ENCODE results near the gene GRP. TPM values are rescaled to one million over a fixed set of nuclear protein-coding genes. Genes with fewer than 3 reads are reported as not detected.

Gene GRP
- total and polyA plus RNA-seq, 2 donors (not counting 3 experiments of a cell fraction or from before 2014, with no cell fraction given): not detected

GRCh38 chr18:59267503-59268126 is 47.7 kb downstream of the GRP start:
- no peaks in the 10 kb centered on the region for H3K9me3 ChIP-seq (replicated peaks; ENCODE audit: control insufficient read depth, insufficient read depth, low read length)
- DNase-seq (ENCODE audit: low read depth, low spot score) (no peak), FAIRE-seq (no peak)
- H3K4me1 ChIP-seq (ENCODE audit: control insufficient read depth, extremely low read depth, insufficient read depth, low read length): no peaks in the 10 kb centered on the region
- no peak overlapping the region for H3K27ac ChIP-seq (ENCODE audit: insufficient read depth, low read depth, low read length)
- H3K9me1 ChIP-seq (replicated peaks; ENCODE audit: control insufficient read depth, extremely low read depth, insufficient read depth, low read length): no peaks in the 10 kb centered on the region
- intact Hi-C loops (cut with micrococcal nuclease) (no loop called here), dilution Hi-C loops (cut with MboI; ENCODE audit: extremely low pct_ligation_motif_present, low sequenced_read_pairs) (no loop called here)
- no peaks in the 10 kb centered on the region for H3K79me2 ChIP-seq (ENCODE audit: control insufficient read depth, insufficient read depth, low read length)
- ChIA-PET POLR2A (no interaction called here), CTCF (interaction anchor here (1.3 to 3.5 kb wide), 2 partner anchors 18 to 135 kb away, joined by 4 to 22 read pairs; no protein-coding TSS in a partner anchor)
- no peak for TF ChIP-seq MAX (IDR thresholded peaks at IDR 0.05; ENCODE audit: insufficient read depth, insufficient read length)
- TF ChIP-seq EZH2 (IDR thresholded peaks at IDR 0.05; ENCODE audit: borderline replicate concordance, low read depth, low read length, severe bottlenecking): peak; percentile 17
- no peak for TF ChIP-seq MYC (IDR thresholded peaks at IDR 0.05; ENCODE audit: low read depth, low read length)
- H3K27me3 ChIP-seq (ENCODE audit: control insufficient read depth in 2 of 2, insufficient read depth in 2 of 2, low read length in 2 of 2): peaks cover 90 to 95% of the 10 kb centered on the region in 2 experiments
- H3K9ac ChIP-seq (replicated peaks; ENCODE audit: extremely low read depth, insufficient read depth, low read length): no peak overlapping the region
- H3K36me3 ChIP-seq (ENCODE audit: control insufficient read depth in 2 of 2, extremely low read depth in 1 of 2, insufficient read depth in 2 of 2, low read length in 2 of 2): no peaks in the 10 kb centered on the region
- H3K4me3 ChIP-seq (replicated peaks in 1 of 3; ENCODE audit: insufficient read depth in 1 of 3, low read depth in 1 of 3, low read length in 3 of 3): no peak overlapping the region
- no TSS peak for BruUV-seq (replicated peaks)
- H4K20me1 ChIP-seq (replicated peaks; ENCODE audit: control insufficient read depth, extremely low read depth, insufficient read depth, low read length): no peaks in the 10 kb centered on the region
- no peak overlapping the region for H3K4me2 ChIP-seq (ENCODE audit: insufficient read depth, low read length)
- no peak overlapping the region for H2AFZ ChIP-seq (ENCODE audit: low read depth, low read length)

- H3K4me2 ChIP-seq (ENCODE audit: insufficient read depth, low read length): no peak overlapping the region
- H2AFZ ChIP-seq (ENCODE audit: low read depth, low read length): no peak overlapping the region
- BruUV-seq (replicated peaks): no TSS peak
- DNase-seq (ENCODE audit: low read depth, low spot score) (no peak), FAIRE-seq (no peak)
- no peaks in the 10 kb centered on the region for H3K9me3 ChIP-seq (replicated peaks; ENCODE audit: control insufficient read depth, insufficient read depth, low read length)
- ChIA-PET POLR2A (no interaction called here), CTCF (interaction anchor here (1.3 to 3.5 kb wide), 2 partner anchors 19 to 134 kb away, joined by 4 to 22 read pairs; no protein-coding TSS in a partner anchor)
- dilution Hi-C loops (cut with MboI; ENCODE audit: extremely low pct_ligation_motif_present, low sequenced_read_pairs): no loop called here
- H3K36me3 ChIP-seq (ENCODE audit: control insufficient read depth in 2 of 2, extremely low read depth in 1 of 2, insufficient read depth in 2 of 2, low read length in 2 of 2): no peaks in the 10 kb centered on the region
- H3K4me1 ChIP-seq (ENCODE audit: control insufficient read depth, extremely low read depth, insufficient read depth, low read length): no peaks in the 10 kb centered on the region
- H3K79me2 ChIP-seq (ENCODE audit: control insufficient read depth, insufficient read depth, low read length): no peaks in the 10 kb centered on the region
- H4K20me1 ChIP-seq (replicated peaks; ENCODE audit: control insufficient read depth, extremely low read depth, insufficient read depth, low read length): no peaks in the 10 kb centered on the region
- no peak for TF ChIP-seq CTCF (IDR thresholded peaks at IDR 0.05; ENCODE audit: extremely low read depth in 1 of 2, insufficient read depth in 1 of 2, low read depth in 1 of 2, low read length in 2 of 2)
- TF ChIP-seq FOS (IDR thresholded peaks at IDR 0.05; ENCODE audit: borderline replicate concordance, insufficient read depth, low read length): no peak
- TF ChIP-seq POLR2AphosphoS5 (IDR thresholded peaks at IDR 0.05; ENCODE audit: insufficient read depth, low read depth, low read length): no peak
- TF ChIP-seq JUN (IDR thresholded peaks at IDR 0.05; ENCODE audit: borderline replicate concordance, insufficient read depth, insufficient read length, low read depth): no peak
- no peak for TF ChIP-seq POLR2A (IDR thresholded peaks at IDR 0.05; ENCODE audit: low read depth, low read length)
- TF ChIP-seq MAX (IDR thresholded peaks at IDR 0.05; ENCODE audit: insufficient read depth, insufficient read length): no peak
- TF ChIP-seq MYC (IDR thresholded peaks at IDR 0.05; ENCODE audit: low read depth, low read length): no peak
- H3K4me3 ChIP-seq (replicated peaks in 1 of 3; ENCODE audit: insufficient read depth in 1 of 3, low read depth in 1 of 3, low read length in 3 of 3): no peak overlapping the region
- H3K27ac ChIP-seq (ENCODE audit: insufficient read depth, low read depth, low read length): no peak overlapping the region
- H3K27me3 ChIP-seq (ENCODE audit: control insufficient read depth in 2 of 2, insufficient read depth in 2 of 2, low read length in 2 of 2): peaks cover 94 to 98% of the 10 kb centered on the region in 2 experiments
- intact Hi-C loops (cut with micrococcal nuclease): no loop called here
- no peaks in the 10 kb centered on the region for H3K9me1 ChIP-seq (replicated peaks; ENCODE audit: control insufficient read depth, extremely low read depth, insufficient read depth, low read length)
- no peak overlapping the region for H3K9ac ChIP-seq (replicated peaks; ENCODE audit: extremely low read depth, insufficient read depth, low read length)
These were observed 48.3 kb downstream of the GRP start for GRCh38 chr18:59268127-59268720.
